Uterus (tissue), 2 donors: ENCODE measurements around the gene ZDHHC11.

Experiments used
- CTCF ChIP-seq, 4 experiments: fragments of 200-600 bp in 2 of 4; fragments of 450-650 bp in 2 of 4; sonication (generic) in 2 of 4; IDR thresholded peaks; one replicate each; pipeline ENCODE4 v1.5.1; 2016 to 2019; ENCODE audit warnings: antibody characterized with exemption in 4 of 4, mild to moderate bottlenecking in 2 of 4, moderate library complexity in 1 of 4
- POLR2A ChIP-seq, 2 donors: fragments of 450-650 bp; IDR thresholded peaks; one replicate each; pipeline ENCODE4 v1.6.1; 2016; ENCODE audit warnings: antibody characterized with exemption in 2 of 2, mild to moderate bottlenecking in 1 of 2, moderate library complexity in 1 of 2

GRCh38 chr5:858726-859125 lies 7.9 kb upstream of the ZDHHC11 start:
- TF ChIP-seq CTCF (IDR thresholded peaks at IDR 0.05) (no peak), POLR2A (IDR thresholded peaks at IDR 0.05) (no peak)
